CD4-positive, alpha-beta T cell (primary cell): Measurements from ENCODE around the gene RPL7A. TPM values are rescaled to one million over a fixed set of nuclear protein-coding genes. Genes with fewer than 3 reads are reported as not detected.
"Not testable (repeated sequence)": the region's sequence is repeated elsewhere in the genome, so short reads cannot be mapped to it uniquely, and the experiment has no call there.

Experiments used
- ATAC-seq: fragments of 200-7000 bp; cut with Tn5 transposase; one replicate; pipeline ENCODE4 v1.10.0; 2022; ENCODE audit warnings: mild to moderate bottlenecking; ENCODE audit not compliant: poor library complexity
- CTCF ChIA-PET: fragments of 350-600 bp; sonication (Branson Sonifier 250); formaldehyde crosslinking; loops from one replicate; lab custom pipeline; 2021; ENCODE audit warnings: antibody characterized with exemption, inconsistent platforms; lab: Charles Lee
- POLR2A ChIA-PET: fragments of 350-600 bp; sonication (Branson Sonifier 250); formaldehyde crosslinking; loops from one replicate; lab custom pipeline; 2021; ENCODE audit warnings: antibody characterized with exemption, inconsistent platforms; lab: Charles Lee
- DNase-seq, 14 experiments: peaks; one replicate each; pipeline ENCODE4 v3.0.0-alpha.2; 2013 to 2020; ENCODE audit warnings: mixed read lengths in 2 of 14
- H3K27ac ChIP-seq, 2 donors: one replicate each; pipeline versions ENCODE4 v1.5.1 to v1.7.0; 2013; ENCODE audit warnings: low read length in 2 of 2, low read depth in 1 of 2, mild to moderate bottlenecking in 1 of 2
- H3K27me3 ChIP-seq, 2 experiments: 1 replicate in 1 of 2; 2 replicates in 1 of 2; pipeline versions ENCODE4 v1.6.1 to v1.7.0; 2013; ENCODE audit warnings: low read length in 2 of 2, control low read depth in 1 of 2, mild to moderate bottlenecking in 1 of 2, moderate library complexity in 1 of 2; ENCODE audit not compliant: insufficient read depth in 2 of 2, control insufficient read depth in 1 of 2
- H3K36me3 ChIP-seq: one replicate; pipeline ENCODE4 v1.6.1; 2013; ENCODE audit warnings: low read length, control low read depth; ENCODE audit not compliant: insufficient read depth
- H3K4me1 ChIP-seq: one replicate; pipeline ENCODE4 v1.6.1; 2013; ENCODE audit warnings: low read length, control low read depth; ENCODE audit not compliant: insufficient read depth
- H3K4me3 ChIP-seq: one replicate; pipeline ENCODE4 v1.5.1; 2013; ENCODE audit warnings: mild to moderate bottlenecking, low read length, moderate library complexity
- H3K9me3 ChIP-seq, 2 experiments: 1 replicate in 1 of 2; 2 replicates in 1 of 2; pipeline versions ENCODE4 v1.6.1 to v1.7.0; 2013; ENCODE audit warnings: low read length in 2 of 2, mild to moderate bottlenecking in 2 of 2, control low read depth in 1 of 2, moderate library complexity in 1 of 2; ENCODE audit not compliant: control insufficient read depth in 1 of 2, insufficient read depth in 1 of 2
- H3K27ac Mint-ChIP-seq: one replicate; pipeline ENCODE4 v1.8.0; 2020; ENCODE audit warnings: mixed read lengths
- H3K27me3 Mint-ChIP-seq: one replicate; pipeline ENCODE4 v1.8.0; 2021; ENCODE audit warnings: mixed read lengths
- H3K36me3 Mint-ChIP-seq: one replicate; pipeline ENCODE4 v1.8.0; 2021; ENCODE audit warnings: low read depth, mixed read lengths
- H3K4me1 Mint-ChIP-seq: one replicate; pipeline ENCODE4 v1.8.0; 2021; ENCODE audit warnings: low read depth, mixed read lengths
- H3K4me3 Mint-ChIP-seq: one replicate; pipeline ENCODE4 v1.8.0; 2020; ENCODE audit warnings: mild to moderate bottlenecking, mixed read lengths
- H3K9me3 Mint-ChIP-seq: one replicate; pipeline ENCODE4 v1.8.0; 2020; ENCODE audit warnings: mixed read lengths
- CTCF ChIP-seq: fragments of 200-600 bp; IDR thresholded peaks from one replicate; pipeline ENCODE4 v1.8.0; 2022; ENCODE audit warnings: antibody characterized with exemption, mild to moderate bottlenecking
- intact Hi-C, 2 experiments: fragments of 100-400 bp; cut with DNase I in 1 of 2; cut with micrococcal nuclease in 1 of 2; formaldehyde crosslinking; loops; one replicate each; pipeline versions ENCODE4 v1.15.1 to v1.9.0; 2023 to 2025; cut with DNase I, micrococcal nuclease
- total RNA-seq, 174 experiments: library from RNA in 2 of 174; stranded (reverse) in 2 of 174; gene quantifications; one replicate each; pipeline ENCODE4 v1.2.3 and lab custom pipeline; 2021 to 2026

RPL7A gene
- total RNA-seq, 2 experiments from 2014 or later = 2,613 to 2,686 TPM

GRCh38 chr9:133329306-133330156 lies 18.5 kb upstream of the RPL7A start:
- H3K4me3 ChIP-seq, H3K9me3 ChIP-seq, H3K27ac ChIP-seq, H3K9me3 Mint-ChIP-seq, H3K27ac Mint-ChIP-seq, ATAC-seq, H3K27me3 ChIP-seq, H3K4me3 Mint-ChIP-seq, DNase-seq, CTCF ChIA-PET, H3K4me1 Mint-ChIP-seq, H3K27me3 Mint-ChIP-seq: not testable (repeated sequence)
- TF ChIP-seq CTCF = peak; percentile 38
- H3K36me3 ChIP-seq = peaks cover 41% of the 10 kb centered on the region
- intact Hi-C loops = loop anchor here in 1 of 2 experiments (5.0 kb wide), 2 partner anchors 297 to 382 kb away; partner anchors contain the start of gene GTF3C5
- H3K4me1 ChIP-seq = peaks cover 15% of the 10 kb centered on the region
- H3K36me3 Mint-ChIP-seq = peaks cover 63% of the 10 kb centered on the region
- POLR2A ChIA-PET = interaction anchor here (1.5 kb wide), 1 partner anchor 18 kb away, joined by 9 read pairs; the partner anchor contains the start of genes MED22 and RPL7A

- H3K4me1 Mint-ChIP-seq = peaks cover 14% of the 10 kb centered on the region
- POLR2A ChIA-PET = interaction anchor here (0.7 to 1.5 kb wide), 2 partner anchors 17 to 371 kb away, joined by 3 to 9 read pairs; partner anchors contain the start of genes MED22 and RPL7A
Observed at GRCh38 chr9:133331221-133331620, 16.8 kb upstream of the RPL7A start.

More at GRCh38 chr9:133331221-133331620, 16.8 kb upstream of the RPL7A start:
- Histone ChIP-seq H3K27me3 (no peaks in the 10 kb centered on the region), H3K36me3 (peaks cover 43% of the 10 kb centered on the region), H3K4me1 (peaks cover 29% of the 10 kb centered on the region), H3K9me3 (no peaks in the 10 kb centered on the region), H3K4me3 (no peak overlapping the region), H3K27ac (no peak overlapping the region)
- H3K9me3 Mint-ChIP-seq = no peaks in the 10 kb centered on the region
- ATAC-seq (no peak), DNase-seq (no peak)
- peaks cover 77% of the 10 kb centered on the region for H3K36me3 Mint-ChIP-seq
- no peak overlapping the region for H3K4me3 Mint-ChIP-seq
- intact Hi-C loops = loop anchor here in 1 of 2 experiments (5.0 kb wide), 2 partner anchors 299 to 384 kb away; partner anchors contain the start of gene GTF3C5
- no peak for TF ChIP-seq CTCF
- H3K27ac Mint-ChIP-seq = no peak overlapping the region
- CTCF ChIA-PET = no interaction called here
- H3K27me3 Mint-ChIP-seq = no peaks in the 10 kb centered on the region
